Measurements from ENCODE around the gene SEC22C.

Gene SEC22C

GRCh38 chr3:42510325-42510724 lies 71.4 kb downstream of the SEC22C start:
- no peak for DNase-seq

GRCh38 chr3:42509111-42509510 lies 72.7 kb downstream of the SEC22C start:
- no peak for DNase-seq

- no peak for DNase-seq
These were observed 73.2 kb downstream of the SEC22C start for GRCh38 chr3:42508562-42508961.

GRCh38 chr3:42507761-42508335 lies 73.9 kb downstream of the SEC22C start:
- DNase-seq = no peak

- no peak for DNase-seq
These were observed 74.5 kb downstream of the SEC22C start for GRCh38 chr3:42507252-42507651.

- no peak for DNase-seq
These were observed 75.8 kb downstream of the SEC22C start for GRCh38 chr3:42505849-42506410.

- no peak for DNase-seq
These were observed 76.5 kb downstream of the SEC22C start for GRCh38 chr3:42505128-42505848.

GRCh38 chr3:42504334-42505127 lies 77.2 kb downstream of the SEC22C start:
- no peak for DNase-seq

GRCh38 chr3:42503957-42504333 lies 77.8 kb downstream of the SEC22C start:
- no peak for DNase-seq

GRCh38 chr3:42503251-42503924 lies 78.4 kb downstream of the SEC22C start:
- DNase-seq = no peak

GRCh38 chr3:42502429-42503250 lies 79.1 kb downstream of the SEC22C start, which contains the start of gene VIPR1:
TSS of gene VIPR1 (plus strand) at chr3:42502643. CDS start at chr3:42502736, 93 bp downstream.
- peak; percentile 72 to 96 (median 87) for DNase-seq

- DNase-seq = peak; percentile 31 to 59 (median 36)
These were observed 79.9 kb downstream of the SEC22C start for GRCh38 chr3:42501681-42502428.

- no peak for DNase-seq
These were observed 80.5 kb downstream of the SEC22C start for GRCh38 chr3:42501321-42501680.

GRCh38 chr3:42500909-42501308 lies 80.9 kb downstream of the SEC22C start:
- DNase-seq = no peak

- DNase-seq = no peak
These were observed 81.7 kb downstream of the SEC22C start for GRCh38 chr3:42500091-42500490.

- no peak for DNase-seq
These were observed 82.3 kb downstream of the SEC22C start for GRCh38 chr3:42499478-42499871.

GRCh38 chr3:42498791-42499477 lies 82.8 kb downstream of the SEC22C start:
- DNase-seq = no peak

- no peak for DNase-seq
These were observed 83.7 kb downstream of the SEC22C start for GRCh38 chr3:42498034-42498433.
